H9 (cell line): ENCODE measurements around the gene SUPT20HL1. TPM values are rescaled to one million over a fixed set of nuclear protein-coding genes. Genes with fewer than 3 reads are reported as not detected.

Experiments
- DNase-seq: peaks from one replicate; pipeline ENCODE4 v3.0.0-alpha.2; 2017
- H2AFZ ChIP-seq: one replicate; pipeline ENCODE4 v1.6.1; 2013; ENCODE audit warnings: mild to moderate bottlenecking, low read length, control low read depth, moderate library complexity
- H2AK5ac ChIP-seq: 2 replicates; pipeline ENCODE4 v1.6.1; 2013; ENCODE audit warnings: low read length, control low read depth, mixed read lengths; ENCODE audit not compliant: insufficient read length
- H2BK120ac ChIP-seq: one replicate; pipeline ENCODE4 v1.6.1; 2013; ENCODE audit warnings: low read depth, mild to moderate bottlenecking, low read length, control low read depth, inconsistent platforms; ENCODE audit not compliant: poor library complexity, severe bottlenecking
- H2BK12ac ChIP-seq: 2 replicates; pipeline ENCODE4 v1.6.1; 2013; ENCODE audit warnings: low read length, control low read depth, mixed read lengths, low read depth; ENCODE audit not compliant: insufficient read length
- H2BK15ac ChIP-seq: 2 replicates; pipeline ENCODE4 v1.6.1; 2013; ENCODE audit warnings: low read depth, low read length, control low read depth
- H2BK20ac ChIP-seq: one replicate; pipeline ENCODE4 v1.6.1; 2013; ENCODE audit warnings: low read depth, mild to moderate bottlenecking, low read length, control low read depth, inconsistent platforms; ENCODE audit not compliant: poor library complexity, severe bottlenecking
- H2BK5ac ChIP-seq: 2 replicates; pipeline ENCODE4 v1.6.1; 2013; ENCODE audit warnings: low read length, control low read depth, mixed read lengths; ENCODE audit not compliant: insufficient read length
- H3K14ac ChIP-seq: 2 replicates; pipeline ENCODE4 v1.6.1; 2013; ENCODE audit warnings: low read length, control low read depth; ENCODE audit not compliant: insufficient read depth
- H3K18ac ChIP-seq: 2 replicates; pipeline ENCODE4 v1.6.1; 2013; ENCODE audit warnings: low read depth, mild to moderate bottlenecking, mixed read lengths, low read length, control low read depth; ENCODE audit not compliant: insufficient read length
- H3K23ac ChIP-seq: 2 replicates; pipeline ENCODE4 v1.6.1; 2013; ENCODE audit warnings: low read length, control low read depth, mixed read lengths, low read depth; ENCODE audit not compliant: insufficient read length
- H3K23me2 ChIP-seq: 2 replicates; pipeline ENCODE4 v1.6.1; 2013; ENCODE audit warnings: low read depth, mild to moderate bottlenecking, mixed read lengths, low read length, control low read depth; ENCODE audit not compliant: insufficient read length, poor library complexity, severe bottlenecking
- H3K27ac ChIP-seq: 2 replicates; pipeline ENCODE4 v1.5.1; 2013; ENCODE audit warnings: low read length, control low read depth, mixed read lengths, low read depth; ENCODE audit not compliant: insufficient read length
- H3K27me3 ChIP-seq: 2 replicates; pipeline ENCODE4 v1.6.1; 2013; ENCODE audit warnings: low read length, control low read depth, inconsistent platforms; ENCODE audit not compliant: insufficient read depth
- H3K4ac ChIP-seq: 2 replicates; pipeline ENCODE4 v1.6.1; 2013; ENCODE audit warnings: low read depth, mild to moderate bottlenecking, control low read depth, inconsistent platforms, low read length, moderate library complexity
- H3K4me1 ChIP-seq: 2 replicates; pipeline ENCODE4 v1.6.1; 2013; ENCODE audit warnings: low read length, control low read depth, inconsistent platforms; ENCODE audit not compliant: insufficient read depth
- H3K4me2 ChIP-seq: 2 replicates; pipeline ENCODE4 v1.6.1; 2013; ENCODE audit warnings: low read length, control low read depth, mixed read lengths; ENCODE audit not compliant: insufficient read length, insufficient read depth
- H3K56ac ChIP-seq: 2 replicates; pipeline ENCODE4 v1.6.1; 2013; ENCODE audit warnings: low read depth, mild to moderate bottlenecking, mixed read lengths, low read length, control low read depth; ENCODE audit not compliant: insufficient read length
- H3K79me1 ChIP-seq: 2 replicates; pipeline ENCODE4 v1.6.1; 2013; ENCODE audit warnings: low read depth, mild to moderate bottlenecking, moderate library complexity, low read length, control low read depth, inconsistent platforms; ENCODE audit not compliant: insufficient read depth, poor library complexity, severe bottlenecking
- H3K79me2 ChIP-seq: 2 replicates; pipeline ENCODE4 v1.6.1; 2013; ENCODE audit warnings: low read length, control low read depth, inconsistent platforms; ENCODE audit not compliant: insufficient read depth
- H3K9ac ChIP-seq: 2 replicates; pipeline ENCODE4 v1.6.1; 2013; ENCODE audit warnings: low read length, control low read depth, mixed read lengths; ENCODE audit not compliant: insufficient read length; ENCODE audit errors: extremely low read depth
- H3K9me3 ChIP-seq: one replicate; pipeline ENCODE4 v1.6.1; 2013; ENCODE audit warnings: low read depth, low read length, inconsistent platforms; ENCODE audit not compliant: control insufficient read depth
- H3T11ph ChIP-seq: one replicate; pipeline ENCODE4 v1.6.1; 2013; ENCODE audit warnings: mild to moderate bottlenecking, low read length, control low read depth, inconsistent platforms
- H4K20me1 ChIP-seq: one replicate; pipeline ENCODE4 v1.6.1; 2013; ENCODE audit not compliant: control insufficient read depth, insufficient read length, insufficient read depth
- H4K5ac ChIP-seq: 2 replicates; pipeline ENCODE4 v1.6.1; 2013; ENCODE audit warnings: low read depth, mild to moderate bottlenecking, mixed read lengths, low read length, control low read depth; ENCODE audit not compliant: insufficient read length
- H4K8ac ChIP-seq: replicated peaks from 2 replicates; pipeline ENCODE4 v1.6.1; 2013; ENCODE audit warnings: low read length, control low read depth, mixed read lengths, low read depth; ENCODE audit not compliant: insufficient read length
- H4K91ac ChIP-seq: 2 replicates; pipeline ENCODE4 v1.6.1; 2013; ENCODE audit warnings: low read depth, mild to moderate bottlenecking, moderate library complexity, mixed read lengths, low read length, control low read depth; ENCODE audit not compliant: insufficient read length
- H3K27ac Mint-ChIP-seq, 3 experiments: 2 replicates in 2 of 3; 3 replicates in 1 of 3; pipeline ENCODE4 v1.8.0; 2020 to 2021; ENCODE audit warnings: mixed read lengths in 3 of 3, mild to moderate bottlenecking in 1 of 3, moderate library complexity in 1 of 3
- H3K27me3 Mint-ChIP-seq: 2 replicates; pipeline ENCODE4 v1.8.0; 2021; ENCODE audit warnings: low read depth, mild to moderate bottlenecking, moderate library complexity, mixed read lengths
- H3K36me3 Mint-ChIP-seq, 3 experiments: 2 replicates in 2 of 3; 3 replicates in 1 of 3; pipeline ENCODE4 v1.8.0; 2020 to 2021; ENCODE audit warnings: low read depth in 3 of 3, mixed read lengths in 3 of 3; ENCODE audit not compliant: insufficient read depth in 1 of 3
- H3K4me1 Mint-ChIP-seq, 2 experiments: 2 replicates each; pipeline ENCODE4 v1.8.0; 2020; ENCODE audit warnings: mixed read lengths in 2 of 2
- H3K4me3 Mint-ChIP-seq, 2 experiments: 2 replicates in 1 of 2; 3 replicates in 1 of 2; pipeline ENCODE4 v1.8.0; 2020 to 2021; ENCODE audit warnings: mild to moderate bottlenecking in 2 of 2, mixed read lengths in 2 of 2, moderate library complexity in 1 of 2
- H3K9me3 Mint-ChIP-seq, 2 experiments: 2 replicates in 1 of 2; 3 replicates in 1 of 2; pipeline ENCODE4 v1.8.0; 2020; ENCODE audit warnings: mild to moderate bottlenecking in 2 of 2, mixed read lengths in 2 of 2, moderate library complexity in 1 of 2
- CTCF ChIP-seq: fragments of 200-600 bp; sonication (generic); conservative IDR thresholded peaks from 3 replicates; pipeline ENCODE4 v1.8.0; 2021; ENCODE audit warnings: antibody characterized with exemption, mild to moderate bottlenecking
- WGBS: extraction: QIAGEN DNeasy Blood & Tissue Kit; methylation state at CpG from one replicate; pipeline ENCODE4 v1.1.7; 2013; ENCODE audit warnings: missing lambda C conversion rate, low lambda C conversion rate, mixed read lengths; ENCODE audit not compliant: insufficient read length; ENCODE audit errors: extremely low coverage; 5-methylcytosine and 5-hydroxymethylcytosine counted together
- total RNA-seq: library from RNA; stranded (reverse); gene quantifications from 2 replicates; pipeline ENCODE4 v1.2.1, GENCODE V29; 2021

SUPT20HL1 gene
- total RNA-seq, 1 experiment from 2014 or later: not detected

- no peak overlapping the region for H2BK15ac ChIP-seq
- H3K9ac ChIP-seq: no peak overlapping the region
- no peaks in the 10 kb centered on the region for H3K9me3 ChIP-seq
- peaks cover 0 to 3% of the 10 kb centered on the region in 2 experiments; a peak in 2 of 5 replicates for H3K9me3 Mint-ChIP-seq
- no peak overlapping the region for H3K4ac ChIP-seq
- H3K14ac ChIP-seq: no peak overlapping the region
- no peaks in the 10 kb centered on the region for H3K4me1 Mint-ChIP-seq
- TF ChIP-seq CTCF: no peak
- H3K27ac Mint-ChIP-seq: no peak overlapping the region; a peak in 1 of 7 replicates
- no peak overlapping the region for H3K23ac ChIP-seq
- H2AK5ac ChIP-seq: no peak overlapping the region
- no peaks in the 10 kb centered on the region for H4K20me1 ChIP-seq
- H4K8ac ChIP-seq: no peak overlapping the region
- H3K18ac ChIP-seq: no peak overlapping the region
- H4K5ac ChIP-seq: no peak overlapping the region
- H2BK20ac ChIP-seq: no peak overlapping the region
- no peak overlapping the region for H3K4me3 Mint-ChIP-seq
- no peak overlapping the region for H2AFZ ChIP-seq
- no peaks in the 10 kb centered on the region; the same call in 1 of the 2 replicates for H3K27me3 Mint-ChIP-seq
- H3K4me1 ChIP-seq: no peaks in the 10 kb centered on the region
- H3K4me2 ChIP-seq: no peak overlapping the region
- H3K27ac ChIP-seq: no peak overlapping the region
- no CpG with 5 or more reads among the region's 4 CpGs for WGBS
- peaks cover 0 to 1% (median 0%) of the 10 kb centered on the region in 3 experiments; a peak in 1 of 7 replicates for H3K36me3 Mint-ChIP-seq
- H4K91ac ChIP-seq: no peak overlapping the region
- H3K79me1 ChIP-seq: no peaks in the 10 kb centered on the region
- H3K23me2 ChIP-seq: no peaks in the 10 kb centered on the region
- H2BK5ac ChIP-seq: no peak overlapping the region
- H2BK12ac ChIP-seq: no peak overlapping the region
- no peak for DNase-seq
- H3K79me2 ChIP-seq: no peaks in the 10 kb centered on the region
- no peak overlapping the region for H2BK120ac ChIP-seq
- H3K27me3 ChIP-seq: no peaks in the 10 kb centered on the region
- H3T11ph ChIP-seq: no peak overlapping the region
- no peak overlapping the region for H3K56ac ChIP-seq
Observed at GRCh38 chrX:24332878-24333277, 27.6 kb upstream of the SUPT20HL1 start.
